WTC11 (cell line): ENCODE data around the gene HRC. TPM values are rescaled to one million over a fixed set of nuclear protein-coding genes. Genes with fewer than 3 reads are reported as not detected.
A peak's percentile ranks its signal among the peaks of the same experiment; 100 is the strongest.

Experiments used
- ATAC-seq: fragments of 200-7000 bp; cut with Tn5 transposase; 2 replicates; pipeline ENCODE4 v1.10.0; 2021; ENCODE audit warnings: mild to moderate bottlenecking, moderate library complexity
- CTCF ChIA-PET: fragments of 300-600 bp; sonication (Branson Sonifier 250); formaldehyde crosslinking; loops from one replicate; lab custom pipeline; 2021; ENCODE audit warnings: antibody characterized with exemption; lab: Charles Lee
- POLR2A ChIA-PET: fragments of 350-600 bp; sonication (Branson Sonifier 250); formaldehyde crosslinking; loops from one replicate; lab custom pipeline; 2021; ENCODE audit warnings: antibody characterized with exemption; lab: Charles Lee
- DNase-seq: peaks from one replicate; pipeline ENCODE4 v3.0.0; 2021; ENCODE audit warnings: low spot score
- H3K27ac Mint-ChIP-seq: 2 replicates; pipeline ENCODE4 v1.8.0; 2021; ENCODE audit warnings: mixed read lengths
- H3K27me3 Mint-ChIP-seq: 2 replicates; pipeline ENCODE4 v1.8.0; 2021; ENCODE audit warnings: low read depth, mild to moderate bottlenecking, moderate library complexity, mixed read lengths
- H3K36me3 Mint-ChIP-seq: 2 replicates; pipeline ENCODE4 v1.8.0; 2021; ENCODE audit warnings: mixed read lengths
- H3K4me1 Mint-ChIP-seq: 2 replicates; pipeline ENCODE4 v1.8.0; 2022; ENCODE audit warnings: mixed read lengths
- H3K4me3 Mint-ChIP-seq: 2 replicates; pipeline ENCODE4 v1.8.0; 2021; ENCODE audit warnings: mild to moderate bottlenecking, moderate library complexity, mixed read lengths
- H3K9me3 Mint-ChIP-seq: 2 replicates; pipeline ENCODE4 v1.8.0; 2021; ENCODE audit warnings: mixed read lengths
- ATF1 ChIP-seq: sonication (generic); formaldehyde crosslinking; IDR thresholded peaks from 2 replicates; pipeline ENCODE4 v1.8.1; 2023; ENCODE audit warnings: mild to moderate bottlenecking, moderate library complexity, missing genetic modification reagents
- CBFB ChIP-seq: sonication (generic); formaldehyde crosslinking; IDR thresholded peaks from 2 replicates; pipeline ENCODE4 v1.8.1; 2022; ENCODE audit warnings: mild to moderate bottlenecking, low read depth, missing genetic modification reagents
- FOXK1 ChIP-seq: sonication (generic); formaldehyde crosslinking; IDR thresholded peaks from 2 replicates; pipeline ENCODE4 v1.8.0; 2022; ENCODE audit warnings: mild to moderate bottlenecking, moderate library complexity, missing genetic modification reagents
- FOXP1 ChIP-seq: sonication (generic); formaldehyde crosslinking; IDR thresholded peaks from 2 replicates; pipeline ENCODE4 v1.8.0; 2022; ENCODE audit warnings: missing genetic modification reagents, mild to moderate bottlenecking, moderate library complexity, borderline replicate concordance
- GTF2I ChIP-seq: fragments of 250-450 bp; sonication (Bioruptor Pico); conservative IDR thresholded peaks from 2 replicates; pipeline ENCODE4 v1.4.0; 2021; ENCODE audit warnings: mild to moderate bottlenecking
- KAT7 ChIP-seq: sonication (generic); formaldehyde crosslinking; IDR thresholded peaks from 2 replicates; pipeline ENCODE4 v1.8.1; 2023; ENCODE audit warnings: missing genetic modification reagents, mild to moderate bottlenecking, borderline replicate concordance
- RORB ChIP-seq: fragments of 250-450 bp; sonication (Bioruptor Pico); IDR thresholded peaks from 2 replicates; pipeline ENCODE4 v1.9.0; 2021; ENCODE audit warnings: mild to moderate bottlenecking
- TCF7 ChIP-seq: sonication (generic); formaldehyde crosslinking; IDR thresholded peaks from 2 replicates; pipeline ENCODE4 v1.8.0; 2022; ENCODE audit warnings: mild to moderate bottlenecking, low read depth, missing genetic modification reagents, moderate library complexity
- TEAD1 ChIP-seq: sonication (generic); formaldehyde crosslinking; IDR thresholded peaks from 2 replicates; pipeline ENCODE4 v1.8.0; 2022; ENCODE audit warnings: mild to moderate bottlenecking, missing genetic modification reagents
- ZNF138 ChIP-seq: sonication (generic); formaldehyde crosslinking; conservative IDR thresholded peaks from 2 replicates; pipeline ENCODE4 v1.8.1; 2022; ENCODE audit warnings: mild to moderate bottlenecking, moderate library complexity, missing genetic modification reagents
- total RNA-seq: library from RNA; stranded (reverse); gene quantifications from 3 replicates; pipeline ENCODE4 v1.2.3, GENCODE V29; 2021
- TF ChIP-seq, protein P1 (sequence below): fragments of 200-600 bp; IDR thresholded peaks from 2 replicates; pipeline ENCODE4 v1.8.0; 2022; ENCODE audit warnings: antibody characterized with exemption
- TF ChIP-seq, protein P2 (sequence below): fragments of 250-450 bp; sonication (Bioruptor Pico); IDR thresholded peaks from 2 replicates; pipeline ENCODE4 v1.9.0; 2021; ENCODE audit warnings: mild to moderate bottlenecking
- TF ChIP-seq, protein P3 (sequence below): sonication (generic); formaldehyde crosslinking; IDR thresholded peaks from 2 replicates; pipeline ENCODE4 v1.8.0; 2022; ENCODE audit warnings: mild to moderate bottlenecking, missing genetic modification reagents
- TF ChIP-seq, protein P4 (sequence below): sonication (generic); formaldehyde crosslinking; IDR thresholded peaks from 2 replicates; pipeline ENCODE4 v1.8.1; 2022; ENCODE audit warnings: mild to moderate bottlenecking, moderate library complexity, missing genetic modification reagents
- TF ChIP-seq, protein P5 (sequence below): sonication (generic); formaldehyde crosslinking; IDR thresholded peaks from 2 replicates; pipeline ENCODE4 v1.8.1; 2023; ENCODE audit warnings: mild to moderate bottlenecking, missing genetic modification reagents
- TF ChIP-seq, protein P6 (sequence below): sonication (generic); formaldehyde crosslinking; IDR thresholded peaks from 2 replicates; pipeline ENCODE4 v1.8.0; 2023; ENCODE audit warnings: missing genetic modification reagents, mild to moderate bottlenecking, borderline replicate concordance
- TF ChIP-seq, protein P7 (sequence below): sonication (generic); formaldehyde crosslinking; IDR thresholded peaks from 2 replicates; pipeline ENCODE4 v1.8.0; 2022; ENCODE audit warnings: missing genetic modification reagents

The HRC gene
- total RNA-seq, 1 experiment from 2014 or later = 1.9 TPM

DNA sequence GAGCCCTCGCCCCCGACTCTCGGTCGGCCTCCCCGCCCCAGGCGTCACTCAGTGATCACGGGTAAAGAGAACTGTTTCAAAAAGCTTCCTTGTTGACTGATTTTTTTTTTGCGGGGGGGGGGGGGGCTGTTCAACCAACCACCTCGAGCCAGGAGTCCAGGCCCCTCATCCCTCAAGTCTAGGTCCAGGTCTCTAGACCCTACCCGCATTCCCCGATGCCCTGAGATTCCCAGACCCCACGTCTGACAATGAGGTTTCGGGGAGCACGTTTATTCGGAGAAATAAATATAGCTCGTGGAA lies 4.3 kb downstream of the HRC start:
- ChIA-PET POLR2A (interaction anchor here (0.6 to 1.4 kb wide), 6 partner anchors 19 to 345 kb away, joined by 3 to 6 read pairs (median 4); partner anchors contain the start of genes BAX and RPS11), CTCF (interaction anchor here (0.5 to 7.9 kb wide), 15 partner anchors 11 to 211 kb away, joined by 3 to 98 read pairs (median 5); partner anchors contain the start of genes GYS1, RUVBL2 and TEAD2)
- TF ChIP-seq, protein P1, sequence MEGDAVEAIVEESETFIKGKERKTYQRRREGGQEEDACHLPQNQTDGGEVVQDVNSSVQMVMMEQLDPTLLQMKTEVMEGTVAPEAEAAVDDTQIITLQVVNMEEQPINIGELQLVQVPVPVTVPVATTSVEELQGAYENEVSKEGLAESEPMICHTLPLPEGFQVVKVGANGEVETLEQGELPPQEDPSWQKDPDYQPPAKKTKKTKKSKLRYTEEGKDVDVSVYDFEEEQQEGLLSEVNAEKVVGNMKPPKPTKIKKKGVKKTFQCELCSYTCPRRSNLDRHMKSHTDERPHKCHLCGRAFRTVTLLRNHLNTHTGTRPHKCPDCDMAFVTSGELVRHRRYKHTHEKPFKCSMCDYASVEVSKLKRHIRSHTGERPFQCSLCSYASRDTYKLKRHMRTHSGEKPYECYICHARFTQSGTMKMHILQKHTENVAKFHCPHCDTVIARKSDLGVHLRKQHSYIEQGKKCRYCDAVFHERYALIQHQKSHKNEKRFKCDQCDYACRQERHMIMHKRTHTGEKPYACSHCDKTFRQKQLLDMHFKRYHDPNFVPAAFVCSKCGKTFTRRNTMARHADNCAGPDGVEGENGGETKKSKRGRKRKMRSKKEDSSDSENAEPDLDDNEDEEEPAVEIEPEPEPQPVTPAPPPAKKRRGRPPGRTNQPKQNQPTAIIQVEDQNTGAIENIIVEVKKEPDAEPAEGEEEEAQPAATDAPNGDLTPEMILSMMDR = no peak
- TF ChIP-seq FOXK1 (no peak), CBFB (CRISPR knock-in tag) (no peak), ZNF138 (no peak)
- TF ChIP-seq, protein P2, sequence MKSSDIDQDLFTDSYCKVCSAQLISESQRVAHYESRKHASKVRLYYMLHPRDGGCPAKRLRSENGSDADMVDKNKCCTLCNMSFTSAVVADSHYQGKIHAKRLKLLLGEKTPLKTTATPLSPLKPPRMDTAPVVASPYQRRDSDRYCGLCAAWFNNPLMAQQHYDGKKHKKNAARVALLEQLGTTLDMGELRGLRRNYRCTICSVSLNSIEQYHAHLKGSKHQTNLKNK = no peak
- H3K4me3 Mint-ChIP-seq = peak overlapping the region; percentile 92
- H3K9me3 Mint-ChIP-seq = peaks cover 14% of the 10 kb centered on the region
- H3K27me3 Mint-ChIP-seq = peaks cover 60% of the 10 kb centered on the region
- H3K4me1 Mint-ChIP-seq = peaks cover 37% of the 10 kb centered on the region
- H3K36me3 Mint-ChIP-seq = peaks cover 9% of the 10 kb centered on the region
- H3K27ac Mint-ChIP-seq = no peak overlapping the region
- ATAC-seq = no peak
- no peak for DNase-seq

DNA sequence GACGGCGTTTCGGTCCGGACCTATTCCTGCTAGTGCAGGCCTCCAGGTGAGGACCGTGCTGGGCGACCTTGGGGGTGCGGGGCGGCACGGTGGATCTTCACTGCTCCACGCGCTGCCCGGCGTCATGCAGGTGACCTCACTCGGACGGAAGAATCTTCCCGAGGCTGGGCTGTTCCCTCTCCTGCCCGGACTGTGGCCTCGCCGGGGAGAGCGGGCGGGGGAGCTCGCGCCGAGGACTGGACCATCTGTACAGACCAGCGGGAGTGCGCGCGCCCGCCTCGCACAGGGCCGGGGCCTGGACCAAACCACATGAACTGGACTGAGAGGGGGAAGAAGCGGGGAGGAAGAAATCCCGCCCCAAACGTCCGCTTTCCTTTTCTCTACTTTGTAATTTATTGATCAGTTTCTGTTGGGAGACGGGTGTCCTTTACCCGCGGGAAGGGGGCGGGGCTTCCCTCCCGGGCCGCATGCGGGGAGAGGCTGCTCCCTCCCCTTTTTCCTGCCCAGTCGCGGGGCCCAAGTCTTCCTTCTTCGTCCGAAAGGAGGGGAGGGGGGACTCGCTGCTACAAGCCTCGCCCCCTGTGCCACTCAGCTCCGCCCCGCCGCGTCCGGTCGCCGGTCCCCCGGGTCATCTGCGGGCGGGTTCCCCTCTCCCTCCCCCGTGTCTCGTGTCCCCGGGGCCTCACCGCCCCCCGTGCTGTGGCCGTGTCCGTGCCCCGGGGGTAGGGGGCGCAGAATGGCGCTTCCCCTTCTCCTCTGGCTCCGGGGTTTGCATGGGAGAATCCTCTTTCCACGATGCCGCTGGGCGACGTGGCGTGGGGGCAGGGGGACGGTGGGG lies 4.9 kb downstream of the HRC start:
- Mint-ChIP-seq H3K36me3 (peaks cover 9% of the 10 kb centered on the region), H3K27ac (peak overlapping the region; percentile 91), H3K4me3 (peak overlapping the region; percentile 92), H3K27me3 (peaks cover 55% of the 10 kb centered on the region), H3K9me3 (peaks cover 14% of the 10 kb centered on the region), H3K4me1 (peaks cover 36% of the 10 kb centered on the region)
- POLR2A ChIA-PET = interaction anchor here (0.6 to 2.5 kb wide), 11 partner anchors 14 to 345 kb away, joined by 3 to 8 read pairs (median 4); partner anchors contain the start of genes BAX, GYS1, LIN7B and RPS11
- CTCF ChIA-PET = interaction anchor here (0.5 to 7.9 kb wide), 15 partner anchors 11 to 157 kb away, joined by 3 to 98 read pairs (median 8); partner anchors contain the start of genes GYS1, LIN7B and RUVBL2
- DNase-seq (peak; percentile 83), ATAC-seq (peak; percentile 2; the same call in 1 of the 2 replicates)
- TF ChIP-seq TEAD1 (CRISPR knock-in tag) (peak; percentile 54; the same call in 1 of the 2 replicates), ATF1 (CRISPR knock-in tag) (no peak), TCF7 (CRISPR knock-in tag) (no peak), RORB (CRISPR knock-in tag) (no peak), FOXP1 (CRISPR knock-in tag) (0 out of 2 replicates have a peak, but pooled peaks have one; percentile 36), GTF2I (CRISPR knock-in tag) (no peak), KAT7 (CRISPR knock-in tag) (no peak)
- TF ChIP-seq, protein P3, sequence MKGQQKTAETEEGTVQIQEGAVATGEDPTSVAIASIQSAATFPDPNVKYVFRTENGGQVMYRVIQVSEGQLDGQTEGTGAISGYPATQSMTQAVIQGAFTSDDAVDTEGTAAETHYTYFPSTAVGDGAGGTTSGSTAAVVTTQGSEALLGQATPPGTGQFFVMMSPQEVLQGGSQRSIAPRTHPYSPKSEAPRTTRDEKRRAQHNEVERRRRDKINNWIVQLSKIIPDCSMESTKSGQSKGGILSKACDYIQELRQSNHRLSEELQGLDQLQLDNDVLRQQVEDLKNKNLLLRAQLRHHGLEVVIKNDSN = peak; percentile 28; the same call in 1 of the 2 replicates
- TF ChIP-seq, protein P4, sequence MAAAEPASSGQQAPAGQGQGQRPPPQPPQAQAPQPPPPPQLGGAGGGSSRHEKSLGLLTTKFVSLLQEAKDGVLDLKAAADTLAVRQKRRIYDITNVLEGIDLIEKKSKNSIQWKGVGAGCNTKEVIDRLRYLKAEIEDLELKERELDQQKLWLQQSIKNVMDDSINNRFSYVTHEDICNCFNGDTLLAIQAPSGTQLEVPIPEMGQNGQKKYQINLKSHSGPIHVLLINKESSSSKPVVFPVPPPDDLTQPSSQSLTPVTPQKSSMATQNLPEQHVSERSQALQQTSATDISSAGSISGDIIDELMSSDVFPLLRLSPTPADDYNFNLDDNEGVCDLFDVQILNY = peak; percentile 2; the same call in 1 of the 2 replicates
- TF ChIP-seq, protein P5, sequence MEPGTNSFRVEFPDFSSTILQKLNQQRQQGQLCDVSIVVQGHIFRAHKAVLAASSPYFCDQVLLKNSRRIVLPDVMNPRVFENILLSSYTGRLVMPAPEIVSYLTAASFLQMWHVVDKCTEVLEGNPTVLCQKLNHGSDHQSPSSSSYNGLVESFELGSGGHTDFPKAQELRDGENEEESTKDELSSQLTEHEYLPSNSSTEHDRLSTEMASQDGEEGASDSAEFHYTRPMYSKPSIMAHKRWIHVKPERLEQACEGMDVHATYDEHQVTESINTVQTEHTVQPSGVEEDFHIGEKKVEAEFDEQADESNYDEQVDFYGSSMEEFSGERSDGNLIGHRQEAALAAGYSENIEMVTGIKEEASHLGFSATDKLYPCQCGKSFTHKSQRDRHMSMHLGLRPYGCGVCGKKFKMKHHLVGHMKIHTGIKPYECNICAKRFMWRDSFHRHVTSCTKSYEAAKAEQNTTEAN = no peak
- TF ChIP-seq, protein P6, sequence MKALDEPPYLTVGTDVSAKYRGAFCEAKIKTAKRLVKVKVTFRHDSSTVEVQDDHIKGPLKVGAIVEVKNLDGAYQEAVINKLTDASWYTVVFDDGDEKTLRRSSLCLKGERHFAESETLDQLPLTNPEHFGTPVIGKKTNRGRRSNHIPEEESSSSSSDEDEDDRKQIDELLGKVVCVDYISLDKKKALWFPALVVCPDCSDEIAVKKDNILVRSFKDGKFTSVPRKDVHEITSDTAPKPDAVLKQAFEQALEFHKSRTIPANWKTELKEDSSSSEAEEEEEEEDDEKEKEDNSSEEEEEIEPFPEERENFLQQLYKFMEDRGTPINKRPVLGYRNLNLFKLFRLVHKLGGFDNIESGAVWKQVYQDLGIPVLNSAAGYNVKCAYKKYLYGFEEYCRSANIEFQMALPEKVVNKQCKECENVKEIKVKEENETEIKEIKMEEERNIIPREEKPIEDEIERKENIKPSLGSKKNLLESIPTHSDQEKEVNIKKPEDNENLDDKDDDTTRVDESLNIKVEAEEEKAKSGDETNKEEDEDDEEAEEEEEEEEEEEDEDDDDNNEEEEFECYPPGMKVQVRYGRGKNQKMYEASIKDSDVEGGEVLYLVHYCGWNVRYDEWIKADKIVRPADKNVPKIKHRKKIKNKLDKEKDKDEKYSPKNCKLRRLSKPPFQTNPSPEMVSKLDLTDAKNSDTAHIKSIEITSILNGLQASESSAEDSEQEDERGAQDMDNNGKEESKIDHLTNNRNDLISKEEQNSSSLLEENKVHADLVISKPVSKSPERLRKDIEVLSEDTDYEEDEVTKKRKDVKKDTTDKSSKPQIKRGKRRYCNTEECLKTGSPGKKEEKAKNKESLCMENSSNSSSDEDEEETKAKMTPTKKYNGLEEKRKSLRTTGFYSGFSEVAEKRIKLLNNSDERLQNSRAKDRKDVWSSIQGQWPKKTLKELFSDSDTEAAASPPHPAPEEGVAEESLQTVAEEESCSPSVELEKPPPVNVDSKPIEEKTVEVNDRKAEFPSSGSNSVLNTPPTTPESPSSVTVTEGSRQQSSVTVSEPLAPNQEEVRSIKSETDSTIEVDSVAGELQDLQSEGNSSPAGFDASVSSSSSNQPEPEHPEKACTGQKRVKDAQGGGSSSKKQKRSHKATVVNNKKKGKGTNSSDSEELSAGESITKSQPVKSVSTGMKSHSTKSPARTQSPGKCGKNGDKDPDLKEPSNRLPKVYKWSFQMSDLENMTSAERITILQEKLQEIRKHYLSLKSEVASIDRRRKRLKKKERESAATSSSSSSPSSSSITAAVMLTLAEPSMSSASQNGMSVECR = peak; percentile 56; the same call in 1 of the 2 replicates
- TF ChIP-seq, protein P7, sequence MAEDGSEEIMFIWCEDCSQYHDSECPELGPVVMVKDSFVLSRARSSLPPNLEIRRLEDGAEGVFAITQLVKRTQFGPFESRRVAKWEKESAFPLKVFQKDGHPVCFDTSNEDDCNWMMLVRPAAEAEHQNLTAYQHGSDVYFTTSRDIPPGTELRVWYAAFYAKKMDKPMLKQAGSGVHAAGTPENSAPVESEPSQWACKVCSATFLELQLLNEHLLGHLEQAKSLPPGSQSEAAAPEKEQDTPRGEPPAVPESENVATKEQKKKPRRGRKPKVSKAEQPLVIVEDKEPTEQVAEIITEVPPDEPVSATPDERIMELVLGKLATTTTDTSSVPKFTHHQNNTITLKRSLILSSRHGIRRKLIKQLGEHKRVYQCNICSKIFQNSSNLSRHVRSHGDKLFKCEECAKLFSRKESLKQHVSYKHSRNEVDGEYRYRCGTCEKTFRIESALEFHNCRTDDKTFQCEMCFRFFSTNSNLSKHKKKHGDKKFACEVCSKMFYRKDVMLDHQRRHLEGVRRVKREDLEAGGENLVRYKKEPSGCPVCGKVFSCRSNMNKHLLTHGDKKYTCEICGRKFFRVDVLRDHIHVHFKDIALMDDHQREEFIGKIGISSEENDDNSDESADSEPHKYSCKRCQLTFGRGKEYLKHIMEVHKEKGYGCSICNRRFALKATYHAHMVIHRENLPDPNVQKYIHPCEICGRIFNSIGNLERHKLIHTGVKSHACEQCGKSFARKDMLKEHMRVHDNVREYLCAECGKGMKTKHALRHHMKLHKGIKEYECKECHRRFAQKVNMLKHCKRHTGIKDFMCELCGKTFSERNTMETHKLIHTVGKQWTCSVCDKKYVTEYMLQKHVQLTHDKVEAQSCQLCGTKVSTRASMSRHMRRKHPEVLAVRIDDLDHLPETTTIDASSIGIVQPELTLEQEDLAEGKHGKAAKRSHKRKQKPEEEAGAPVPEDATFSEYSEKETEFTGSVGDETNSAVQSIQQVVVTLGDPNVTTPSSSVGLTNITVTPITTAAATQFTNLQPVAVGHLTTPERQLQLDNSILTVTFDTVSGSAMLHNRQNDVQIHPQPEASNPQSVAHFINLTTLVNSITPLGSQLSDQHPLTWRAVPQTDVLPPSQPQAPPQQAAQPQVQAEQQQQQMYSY = no peak
